ENCODE data around the gene EIF3I. TPM values are rescaled to one million over a fixed set of nuclear protein-coding genes. Genes with fewer than 3 reads are reported as not detected.

EIF3I gene
- total RNA-seq, 1 donor from 2014 or later: 104 TPM

GRCh38 chr1:32197074-32197473, 25.1 kb upstream of the EIF3I start:
- intact Hi-C loops (cut with micrococcal nuclease): no loop called here
- ATAC-seq (no peak), DNase-seq (no peak)

DNA sequence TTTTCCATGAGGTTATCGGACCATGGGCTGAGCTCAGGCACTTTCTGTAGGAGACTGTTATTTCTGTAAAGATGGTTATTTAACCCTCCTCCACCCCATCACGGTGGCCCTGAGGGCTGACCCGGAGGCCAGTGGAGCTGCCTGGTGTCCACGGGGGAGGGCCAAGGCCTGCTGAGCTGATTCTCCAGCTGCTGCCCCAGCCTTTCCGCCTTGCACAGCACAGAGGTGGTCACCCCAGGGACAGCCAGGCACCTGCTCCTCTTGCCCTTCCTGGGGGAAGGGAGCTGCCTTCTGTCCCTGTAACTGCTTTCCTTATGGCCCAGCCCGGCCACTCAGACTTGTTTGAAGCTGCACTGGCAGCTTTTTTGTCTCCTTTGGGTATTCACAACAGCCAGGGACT, 24.4 kb upstream of the EIF3I start:
- ATAC-seq: no peak
- intact Hi-C loops (cut with micrococcal nuclease): no loop called here
- no peak for DNase-seq

DNA sequence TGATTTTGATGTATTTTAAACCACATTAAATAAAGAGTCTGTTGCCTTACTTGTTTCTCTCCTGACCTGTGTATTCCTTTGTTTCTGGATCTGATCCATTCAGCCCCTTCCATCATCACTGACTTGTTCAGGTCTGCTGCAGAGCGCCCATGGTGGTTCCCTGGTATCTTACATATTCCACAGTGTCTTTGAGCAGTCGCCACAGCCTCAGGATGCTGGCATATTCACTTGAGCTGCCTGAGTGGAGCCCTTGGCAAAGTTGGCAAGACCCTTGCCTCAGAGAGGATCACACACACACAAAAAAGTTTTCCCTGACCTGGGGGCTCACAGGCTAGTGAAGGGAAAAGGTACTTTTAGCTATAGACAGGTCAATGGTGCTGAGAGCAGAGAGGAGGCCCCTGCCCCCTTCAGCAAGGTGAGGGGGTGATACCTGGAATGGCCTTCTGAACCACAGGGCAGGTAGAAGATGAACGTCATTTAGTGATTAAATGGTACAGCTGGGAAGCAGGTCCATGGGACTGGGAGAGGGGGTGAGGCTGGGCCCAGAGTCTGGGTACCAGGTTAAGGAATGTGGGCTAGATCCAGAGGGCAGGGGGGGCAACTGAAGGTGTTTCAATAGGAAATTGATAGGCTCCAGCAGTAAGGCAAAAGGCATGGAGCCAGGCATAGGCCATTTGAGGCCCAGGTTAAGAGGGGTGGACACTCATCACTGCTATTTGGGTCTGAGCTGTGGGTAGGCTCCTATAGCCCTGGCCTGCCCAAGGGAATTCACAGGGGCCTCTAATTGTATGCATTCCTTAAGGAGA, 23.8 kb upstream of the EIF3I start:
- DNase-seq: no peak

GRCh38 chr1:32199043-32199716, 23.0 kb upstream of the EIF3I start:
- intact Hi-C loops (cut with micrococcal nuclease): no loop called here
- ATAC-seq (no peak), DNase-seq (no peak)

More for the DNA sequence above, 23.8 kb upstream of the EIF3I start:
- intact Hi-C loops (cut with micrococcal nuclease): no loop called here
- no peak for ATAC-seq

GRCh38 chr1:32199717-32200072, 22.5 kb upstream of the EIF3I start:
- intact Hi-C loops (cut with micrococcal nuclease): no loop called here
- DNase-seq (peak; percentile 87), ATAC-seq (peak; percentile 75)

DNA sequence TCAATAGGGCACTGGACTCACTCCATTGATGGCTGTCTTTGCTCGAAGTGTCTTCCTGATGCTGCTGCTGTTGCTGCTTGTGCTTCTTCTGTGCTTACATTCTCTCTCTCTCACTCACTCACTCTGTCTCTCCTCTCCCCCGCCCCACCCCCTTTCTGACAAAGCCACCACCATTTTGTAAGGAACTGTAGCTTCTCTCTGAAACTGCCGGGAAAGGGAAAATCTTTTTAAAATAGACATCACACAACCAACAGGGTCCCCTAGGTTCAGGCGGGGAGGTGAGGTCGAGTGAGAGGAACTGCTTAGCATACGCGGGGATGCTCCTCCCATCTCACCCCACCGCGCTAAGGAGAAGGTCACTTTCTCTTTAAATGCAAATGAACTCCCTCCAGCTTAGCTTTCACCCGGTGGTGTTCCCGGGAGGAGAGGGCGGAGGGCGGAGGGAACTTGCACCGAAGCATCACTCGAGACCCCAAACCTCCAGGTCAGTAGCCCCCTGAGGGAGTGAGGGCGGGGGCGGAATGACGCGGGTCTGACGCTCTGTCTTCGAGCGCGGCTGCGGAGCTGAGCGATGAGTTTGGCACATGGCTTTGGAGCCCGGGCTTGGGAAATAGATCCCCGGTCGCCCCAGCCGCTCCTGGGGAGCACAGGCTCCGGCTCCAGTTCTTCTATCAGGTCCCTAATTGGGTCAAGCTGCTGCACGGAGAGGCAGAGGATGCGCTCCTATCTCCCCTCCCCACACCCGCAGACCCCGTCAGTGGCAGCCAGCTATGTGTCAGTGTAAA, 21.8 kb upstream of the EIF3I start, which contains the start of gene CCDC28B:
TSS of gene CCDC28B (plus strand) at position 370 of the 785 bp plus-strand sequence. CDS start 1,341 bp downstream, outside the sequence.
- peak; percentile 69 for ATAC-seq

DNA sequence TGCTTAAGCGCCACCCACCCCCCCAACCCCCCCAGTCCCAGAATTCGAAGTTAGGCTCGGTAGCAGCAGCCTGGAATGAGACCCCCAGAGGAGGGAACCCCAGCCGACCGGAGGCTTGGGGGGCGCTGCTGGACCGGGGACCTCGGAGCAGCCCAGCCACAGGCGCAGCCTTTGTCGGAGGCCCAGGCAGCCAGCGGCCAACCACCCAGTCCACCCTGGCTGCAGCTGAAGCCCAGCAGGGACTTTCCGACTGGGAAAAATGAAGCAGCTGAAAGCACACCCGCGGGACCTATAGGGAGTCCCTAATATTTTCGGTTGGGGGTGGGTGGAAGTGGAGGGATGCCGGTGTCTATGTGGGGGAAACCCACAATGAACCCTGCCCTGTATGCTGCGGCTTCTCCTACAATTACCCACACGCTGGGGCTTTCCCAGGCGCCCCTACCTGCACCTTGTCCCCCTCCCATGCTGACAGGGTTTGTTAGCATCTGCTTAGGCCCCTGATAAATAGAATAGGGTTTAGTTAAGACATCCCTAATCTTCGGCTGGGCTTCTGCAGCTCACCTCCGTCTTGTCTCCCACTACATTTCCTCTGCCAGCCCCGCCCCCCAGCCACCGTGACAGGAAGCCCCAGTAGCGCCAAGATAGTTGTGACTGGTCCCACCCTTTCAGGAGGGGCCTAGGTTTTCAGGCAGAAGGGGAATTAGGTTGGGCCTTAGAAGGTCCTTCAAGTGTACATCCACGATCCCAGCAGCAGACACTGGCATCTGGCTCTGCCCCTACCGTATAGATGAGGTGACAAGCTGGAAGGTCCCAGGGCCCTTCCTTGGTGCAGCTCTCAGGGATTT, 21.0 kb upstream of the EIF3I start:
- DNase-seq: peak; percentile 80
- peak; percentile 55 for ATAC-seq
- intact Hi-C loops (cut with micrococcal nuclease): no loop called here

More for the DNA sequence above, 21.8 kb upstream of the EIF3I start, which contains the start of gene CCDC28B:
- intact Hi-C loops (cut with micrococcal nuclease): no loop called here
- peak; percentile 80 for DNase-seq

DNA sequence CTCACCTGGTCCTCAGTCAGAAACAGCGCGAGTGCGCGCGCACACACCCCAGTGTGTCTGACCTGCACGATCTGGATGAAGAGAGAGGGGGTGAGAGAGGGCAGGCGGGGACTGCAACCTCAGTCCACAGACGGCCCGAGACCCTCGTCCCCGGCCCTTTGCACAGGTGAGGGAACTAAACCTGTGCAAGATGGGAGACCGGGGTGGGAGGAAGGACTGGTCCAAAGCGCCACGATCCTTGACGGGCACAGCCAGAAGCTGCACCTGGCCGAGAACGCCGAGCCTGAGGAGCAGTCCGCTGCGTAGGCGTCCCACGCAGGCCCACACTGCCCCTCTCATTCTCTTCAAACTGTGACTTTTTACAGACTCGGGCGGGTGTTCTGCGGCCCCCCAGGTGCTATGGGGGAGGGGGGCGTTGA, 17.3 kb upstream of the EIF3I start:
- ATAC-seq: no peak
- intact Hi-C loops (cut with micrococcal nuclease): no loop called here
- DNase-seq: no peak

DNA sequence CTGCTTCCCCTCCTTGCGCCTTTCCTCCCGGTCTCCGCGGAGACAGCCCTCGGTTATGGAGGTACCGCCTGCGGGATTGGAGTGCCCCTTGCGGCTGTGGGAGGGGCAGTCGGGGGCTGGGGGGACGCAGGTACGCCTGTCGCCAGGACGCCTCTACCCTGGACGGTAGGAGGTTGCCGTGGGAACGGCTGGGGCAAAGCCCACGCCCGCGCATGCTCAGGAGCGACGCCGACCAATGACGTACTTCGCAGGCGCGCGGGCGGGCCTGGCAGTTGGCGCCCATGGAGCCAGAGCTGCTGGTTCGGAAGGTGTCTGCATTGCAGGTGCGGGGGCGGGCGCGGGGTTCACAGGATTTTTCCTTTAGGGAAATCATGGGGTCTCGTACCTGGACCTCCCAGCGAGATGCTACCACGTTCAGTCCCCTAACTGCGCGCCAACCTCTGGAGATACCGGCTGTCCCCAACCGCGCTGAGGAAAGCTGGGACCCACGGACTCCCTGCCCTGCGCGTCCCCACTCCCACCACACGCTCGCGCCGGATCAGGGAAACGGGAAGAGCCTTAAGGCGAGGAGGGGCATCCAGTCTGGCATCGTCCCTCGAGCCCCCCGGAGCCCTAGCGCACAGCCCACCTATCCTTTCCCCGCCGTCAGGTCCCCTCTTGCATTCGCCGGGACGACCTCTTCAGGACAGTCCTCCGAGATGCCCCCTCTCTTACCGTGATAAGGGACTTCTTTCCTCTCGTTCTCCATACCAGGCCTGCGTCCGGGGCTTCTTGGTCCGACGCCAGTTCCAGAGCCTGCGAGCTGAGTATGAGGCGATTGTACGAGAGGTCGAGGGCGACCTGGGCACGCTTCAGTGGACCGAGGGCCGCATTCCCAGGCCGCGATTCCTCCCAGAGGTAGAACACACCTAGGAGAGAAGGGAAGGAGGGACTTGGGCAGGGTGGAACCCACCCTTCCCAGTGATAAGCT, 16.5 kb upstream of the EIF3I start, which contains the start of gene IQCC:
TSS of gene IQCC (plus strand) at position 271 of the 970 bp plus-strand sequence. CDS start at position 282, 11 bp downstream.
- peak; percentile 76 for ATAC-seq
- intact Hi-C loops (cut with micrococcal nuclease): no loop called here

GRCh38 chr1:32208469-32208868, 13.7 kb upstream of the EIF3I start:
- intact Hi-C loops (cut with micrococcal nuclease): no loop called here
- DNase-seq (no peak), ATAC-seq (no peak)

More for the DNA sequence above, 16.5 kb upstream of the EIF3I start, which contains the start of gene IQCC:
- DNase-seq: peak; percentile 92

GRCh38 chr1:32208891-32209328, 13.3 kb upstream of the EIF3I start, which contains the start of gene DCDC2B:
Gene DCDC2B, plus strand, starts transcription at chr1:32209089. Its CDS starts 5 bp downstream, at chr1:32209094.
- DNase-seq: peak; percentile 44
- ATAC-seq: peak; percentile 14
- intact Hi-C loops (cut with micrococcal nuclease): no loop called here

- intact Hi-C loops (cut with micrococcal nuclease): no loop called here
- DNase-seq (peak; percentile 61), ATAC-seq (peak; percentile 75)
These were observed 6.4 kb upstream of the EIF3I start for GRCh38 chr1:32215629-32216480.

DNA sequence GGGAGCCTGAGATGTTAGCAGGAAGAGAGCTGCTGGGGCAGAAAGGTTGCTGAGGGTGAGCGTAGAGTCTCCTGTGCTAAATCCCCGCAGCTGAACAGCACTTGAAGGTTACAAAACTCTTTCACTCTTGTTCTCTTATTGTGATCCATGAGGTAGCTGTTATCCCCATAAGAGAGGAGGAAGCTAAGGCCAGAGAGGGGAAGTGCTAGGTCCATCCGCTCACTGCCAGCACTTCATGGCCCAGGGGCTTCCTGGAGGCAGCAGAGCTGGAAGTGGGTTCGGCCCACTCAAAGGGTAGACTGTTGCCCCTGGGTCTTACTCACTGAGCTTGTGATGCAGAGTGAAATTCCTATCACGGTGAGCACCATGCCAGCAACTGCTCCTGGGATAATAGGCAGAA, 5.6 kb upstream of the EIF3I start:
- ATAC-seq: no peak
- DNase-seq: no peak

DNA sequence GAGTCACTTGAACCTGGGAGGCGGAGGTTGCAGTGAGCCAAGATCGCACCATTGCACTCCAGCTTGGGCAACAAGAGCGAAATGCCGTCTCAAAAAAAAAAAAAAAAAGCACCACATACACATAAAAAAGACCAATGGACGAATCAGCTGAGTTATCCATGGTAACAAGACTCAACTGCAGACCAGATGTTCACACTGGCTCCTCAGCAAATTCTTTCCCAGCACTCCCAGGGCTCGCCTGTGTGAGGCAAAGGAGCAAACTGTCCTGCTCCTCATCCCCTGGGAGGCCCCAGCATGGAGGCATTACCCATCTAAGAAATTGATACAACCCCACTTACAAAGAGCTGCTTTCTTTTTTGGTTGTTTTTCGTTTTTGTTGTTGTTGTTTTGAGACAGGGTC, 3.2 kb upstream of the EIF3I start:
- intact Hi-C loops (cut with micrococcal nuclease): no loop called here

More for the DNA sequence above, 5.6 kb upstream of the EIF3I start:
- intact Hi-C loops (cut with micrococcal nuclease): no loop called here

DNA sequence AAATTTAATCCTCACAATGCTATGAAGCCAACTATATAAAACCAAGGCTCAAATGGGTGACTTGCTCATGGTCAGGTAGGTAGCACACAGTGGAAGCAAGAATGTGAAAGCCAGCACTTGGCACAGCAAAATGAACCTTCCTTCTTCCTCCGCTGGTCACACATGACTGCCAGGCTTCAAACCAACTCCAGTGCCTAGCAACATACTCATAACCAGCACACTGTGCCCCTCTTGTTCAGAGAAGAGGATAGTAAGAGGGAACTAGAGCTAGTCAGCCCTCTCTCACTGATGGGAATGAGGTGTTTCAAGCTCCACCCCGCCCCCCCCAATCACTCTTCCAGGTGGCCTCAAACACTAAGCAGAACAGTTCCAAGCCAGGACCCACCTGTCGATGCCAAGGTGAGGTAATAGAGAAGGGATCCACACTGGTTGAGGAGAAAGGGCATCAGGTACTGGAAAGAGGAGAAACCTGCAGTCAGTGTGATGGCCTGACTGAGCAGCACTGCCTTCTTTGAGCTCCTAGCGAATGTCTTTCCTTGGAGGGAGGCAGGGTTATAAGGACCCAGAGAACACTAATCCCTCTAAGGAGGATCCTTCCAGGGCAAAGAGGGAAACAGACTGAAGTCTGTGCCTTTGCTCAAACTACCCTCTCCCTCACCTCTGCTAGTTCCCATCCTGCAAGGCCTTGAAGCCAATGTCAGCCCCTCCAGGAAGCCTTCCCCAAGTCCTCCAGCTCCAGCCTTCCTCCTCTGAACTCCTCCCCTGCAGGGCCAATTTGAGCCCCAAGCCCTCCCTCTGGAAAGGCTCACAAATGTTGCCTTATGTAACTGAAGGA, 1.2 kb upstream of the EIF3I start:
- ATAC-seq (no peak), DNase-seq (no peak)
- intact Hi-C loops (cut with micrococcal nuclease): no loop called here

More for the DNA sequence above, 3.2 kb upstream of the EIF3I start:
- DNase-seq: no peak
- ATAC-seq: no peak

DNA sequence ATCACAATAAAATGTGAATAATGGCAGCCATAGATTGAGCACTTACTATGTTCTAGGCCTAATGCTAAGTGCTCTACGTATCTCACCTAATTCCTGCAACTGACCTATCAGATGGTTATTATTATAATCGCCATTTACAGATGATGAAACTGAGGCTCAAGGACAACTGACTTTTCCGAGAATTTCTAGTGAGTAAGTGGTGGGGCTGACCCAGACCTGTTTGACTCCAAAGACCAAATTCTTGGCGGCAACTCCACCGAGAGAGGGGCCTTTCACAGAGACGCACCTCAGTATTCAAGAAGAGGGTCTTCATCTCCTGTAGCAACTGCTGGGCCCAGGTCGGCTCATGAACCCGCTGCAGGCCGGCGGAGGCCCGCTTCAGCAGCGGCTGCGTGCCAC, 627 bp upstream of the EIF3I start:
- intact Hi-C loops (cut with micrococcal nuclease): no loop called here
- ATAC-seq: no peak
- no peak for DNase-seq

Data from left ventricle myocardium superior (tissue), 1 donor.